ENCODE data around the gene NEDD4.
A peak's percentile ranks its signal among the peaks of the same experiment; 100 is the strongest.

Gene NEDD4

GRCh38 chr15:56019060-56019793 lies 25.8 kb upstream of the NEDD4 start (continued):
- TF ChIP-seq ZNF510 (tag by site-specific recombination; IDR thresholded peaks at IDR 0.05; ENCODE audit: insufficient replicate concordance) = no peak
- TF ChIP-seq KLF10 (tag by site-specific recombination; IDR thresholded peaks at IDR 0.05) = peak; percentile 70
- TF ChIP-seq WT1 (tag by site-specific recombination; IDR thresholded peaks at IDR 0.05) = no peak
- TF ChIP-seq ZIC2 (tag by site-specific recombination; IDR thresholded peaks at IDR 0.05) = no peak
- TF ChIP-seq, protein P1, sequence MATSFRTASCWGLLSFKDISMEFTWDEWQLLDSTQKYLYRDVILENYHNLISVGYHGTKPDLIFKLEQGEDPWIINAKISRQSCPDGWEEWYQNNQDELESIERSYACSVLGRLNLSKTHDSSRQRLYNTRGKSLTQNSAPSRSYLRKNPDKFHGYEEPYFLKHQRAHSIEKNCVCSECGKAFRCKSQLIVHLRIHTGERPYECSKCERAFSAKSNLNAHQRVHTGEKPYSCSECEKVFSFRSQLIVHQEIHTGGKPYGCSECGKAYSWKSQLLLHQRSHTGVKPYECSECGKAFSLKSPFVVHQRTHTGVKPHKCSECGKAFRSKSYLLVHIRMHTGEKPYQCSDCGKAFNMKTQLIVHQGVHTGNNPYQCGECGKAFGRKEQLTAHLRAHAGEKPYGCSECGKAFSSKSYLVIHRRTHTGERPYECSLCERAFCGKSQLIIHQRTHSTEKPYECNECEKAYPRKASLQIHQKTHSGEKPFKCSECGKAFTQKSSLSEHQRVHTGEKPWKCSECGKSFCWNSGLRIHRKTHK (tag by site-specific recombination; IDR thresholded peaks at IDR 0.05) = no peak
- peak; percentile 82 for TF ChIP-seq SP2 (tag by site-specific recombination; IDR thresholded peaks at IDR 0.05)
- TF ChIP-seq ZNF311 (tag by site-specific recombination; IDR thresholded peaks at IDR 0.05; ENCODE audit: borderline replicate concordance) = no peak
- TF ChIP-seq ZFHX2 (tag by site-specific recombination; conservative IDR thresholded peaks at IDR 0.05) = no peak
- TF ChIP-seq PRDM10 (tag by site-specific recombination; IDR thresholded peaks at IDR 0.05) = peak; percentile 85
- no peak for TF ChIP-seq ZNF585B (tag by site-specific recombination; IDR thresholded peaks at IDR 0.05)
- peak; percentile 82 for TF ChIP-seq KLF1 (tag by site-specific recombination; IDR thresholded peaks at IDR 0.05)
- TF ChIP-seq SETDB1 (IDR thresholded peaks at IDR 0.05; ENCODE audit: insufficient read length, low read length) = no peak
- TF ChIP-seq ZNF621 (tag by site-specific recombination; IDR thresholded peaks at IDR 0.05) = no peak
- TF ChIP-seq SCRT1 (tag by site-specific recombination; IDR thresholded peaks at IDR 0.05; ENCODE audit: borderline replicate concordance) = no peak
- no peak for TF ChIP-seq ZNF561 (tag by site-specific recombination; IDR thresholded peaks at IDR 0.05; ENCODE audit: borderline replicate concordance)
- TF ChIP-seq ZNF280D (tag by site-specific recombination; IDR thresholded peaks at IDR 0.05) = no peak
- no peak for TF ChIP-seq ZNF157 (tag by site-specific recombination; IDR thresholded peaks at IDR 0.05)
- TF ChIP-seq IKZF3 (tag by site-specific recombination; IDR thresholded peaks at IDR 0.05) = 0 out of 2 replicates have a peak, but pooled peaks have one; percentile 51
- TF ChIP-seq ZBTB26 (tag by site-specific recombination; optimal IDR thresholded peaks at IDR 0.05) = no peak
- no peak for TF ChIP-seq ZNF785 (tag by site-specific recombination; IDR thresholded peaks at IDR 0.05)
- TF ChIP-seq PRDM4 (tag by site-specific recombination; IDR thresholded peaks at IDR 0.05) = peak; percentile 50
- no peak for TF ChIP-seq ZNF175 (tag by site-specific recombination; IDR thresholded peaks at IDR 0.05)
- no peak for TF ChIP-seq ZNF121 (tag by site-specific recombination; IDR thresholded peaks at IDR 0.05)
- TF ChIP-seq HOXC10 (CRISPR knock-in tag; IDR thresholded peaks at IDR 0.05) = no peak
- TF ChIP-seq ZNF707 (tag by site-specific recombination; IDR thresholded peaks at IDR 0.05) = no peak
- no peak for TF ChIP-seq KLF8 (tag by site-specific recombination; IDR thresholded peaks at IDR 0.05)
- TF ChIP-seq ZNF544 (tag by site-specific recombination; IDR thresholded peaks at IDR 0.05) = no peak
- no peak for TF ChIP-seq KLF16 (tag by site-specific recombination; IDR thresholded peaks at IDR 0.05)
